Panc1 (cell line): ENCODE results near the gene OGN. TPM values are rescaled to one million over a fixed set of nuclear protein-coding genes. Genes with fewer than 3 reads are reported as not detected.

Source experiments
- ATAC-seq: fragments of 200-7000 bp; cut with Tn5 transposase; 2 replicates; pipeline ENCODE4 v1.9.1; 2020; ENCODE audit warnings: mild to moderate bottlenecking, moderate library complexity
- BruUV-seq: library from RNA; stranded (reverse); fragments of 400-500 nt; replicated peaks from 2 replicates; lab custom pipeline; 2021; lab: Mats Ljungman, UMichigan
- CTCF ChIA-PET: fragments of 300-600 bp; sonication (Branson Sonifier 250); formaldehyde crosslinking; loops from one replicate; lab custom pipeline; 2022; ENCODE audit warnings: antibody characterized with exemption; lab: Charles Lee
- POLR2A ChIA-PET: fragments of 300-600 bp; sonication (Branson Sonifier 250); formaldehyde crosslinking; loops from one replicate; lab custom pipeline; 2022; ENCODE audit warnings: antibody characterized with exemption; lab: Charles Lee
- DNase-seq: peaks from one replicate; pipeline ENCODE4 v3.0.0-alpha.2; 2010; ENCODE audit warnings: low read depth, low spot score
- H3K27ac ChIP-seq: 2 replicates; pipeline ENCODE4 v1.5.1; 2011; ENCODE audit warnings: mild to moderate bottlenecking, low read length, inconsistent platforms
- H3K27me3 ChIP-seq: fragments of 200-500 bp; sonication (Bioruptor generic); 2 replicates; pipeline ENCODE4 v1.6.0; 2014; ENCODE audit warnings: low read length, inconsistent platforms; ENCODE audit not compliant: control insufficient read depth, insufficient read depth
- H3K36me3 ChIP-seq: fragments of 200-500 bp; sonication (Bioruptor generic); 2 replicates; pipeline ENCODE4 v1.5.1; 2014; ENCODE audit warnings: inconsistent platforms, mild to moderate bottlenecking, low read length, moderate library complexity; ENCODE audit not compliant: control insufficient read depth, insufficient read depth
- H3K4me1 ChIP-seq: 2 replicates; pipeline ENCODE4 v1.5.1; 2011; ENCODE audit warnings: inconsistent platforms, mild to moderate bottlenecking, low read length, moderate library complexity; ENCODE audit not compliant: control insufficient read depth, insufficient read depth
- H3K4me3 ChIP-seq, 2 experiments: 2 replicates each; pipeline ENCODE4 v1.5.1; 2011 to 2012; ENCODE audit warnings: low read depth in 2 of 2, low read length in 2 of 2, mild to moderate bottlenecking in 2 of 2, inconsistent platforms in 1 of 2, moderate library complexity in 1 of 2
- H3K9me3 ChIP-seq: fragments of 200-500 bp; sonication (Bioruptor generic); 2 replicates; pipeline ENCODE4 v1.5.1; 2014; ENCODE audit warnings: low read depth, mild to moderate bottlenecking, inconsistent platforms, low read length, moderate library complexity; ENCODE audit not compliant: control insufficient read depth, insufficient read depth
- POLR2AphosphoS5 ChIP-seq: IDR thresholded peaks from 2 replicates; pipeline ENCODE4 v1.6.1; 2012; ENCODE audit warnings: mild to moderate bottlenecking, low read depth, low read length, moderate library complexity
- SIN3A ChIP-seq: IDR thresholded peaks from 2 replicates; pipeline ENCODE4 v1.6.1; 2012; ENCODE audit warnings: low read depth, mild to moderate bottlenecking, low read length, moderate library complexity, borderline replicate concordance; ENCODE audit not compliant: insufficient read depth
- TCF7L2 ChIP-seq: IDR thresholded peaks from 2 replicates; pipeline ENCODE4 v1.6.1; 2011; ENCODE audit warnings: mild to moderate bottlenecking, low read depth, low read length, inconsistent platforms
- in situ Hi-C: cut with HindIII; loops from 2 replicates; pipeline ENCODE4 v1.10.0; 2016; ENCODE audit warnings: low sequenced_read_pairs, low pct_unique_long_range_greater_than_20kb
- intact Hi-C: fragments of 100-400 bp; cut with micrococcal nuclease; formaldehyde crosslinking; loops from one replicate; pipeline ENCODE4 v1.10.0; 2022; ENCODE audit not compliant: unreplicated experiment
- total RNA-seq: library from RNA; stranded (reverse); gene quantifications from one replicate; pipeline ENCODE4 v1.2.1, GENCODE V29; 2021; ENCODE audit not compliant: unreplicated experiment
- TF ChIP-seq, protein P1 (sequence below), 2 experiments: IDR thresholded peaks; 2 replicates each; pipeline ENCODE4 v1.6.1; 2011 to 2012; ENCODE audit warnings: low read depth in 2 of 2, control low read depth in 1 of 2, low read length in 1 of 2, mild to moderate bottlenecking in 1 of 2, moderate library complexity in 1 of 2; ENCODE audit not compliant: insufficient read depth in 1 of 2
- TF ChIP-seq, protein P2 (sequence below): fragments of 450-650 bp; IDR thresholded peaks from 2 replicates; pipeline ENCODE4 v1.5.1; 2017; ENCODE audit warnings: mild to moderate bottlenecking

Gene OGN
- total RNA-seq, 1 experiment from 2014 or later, result 0.08 TPM

DNA sequence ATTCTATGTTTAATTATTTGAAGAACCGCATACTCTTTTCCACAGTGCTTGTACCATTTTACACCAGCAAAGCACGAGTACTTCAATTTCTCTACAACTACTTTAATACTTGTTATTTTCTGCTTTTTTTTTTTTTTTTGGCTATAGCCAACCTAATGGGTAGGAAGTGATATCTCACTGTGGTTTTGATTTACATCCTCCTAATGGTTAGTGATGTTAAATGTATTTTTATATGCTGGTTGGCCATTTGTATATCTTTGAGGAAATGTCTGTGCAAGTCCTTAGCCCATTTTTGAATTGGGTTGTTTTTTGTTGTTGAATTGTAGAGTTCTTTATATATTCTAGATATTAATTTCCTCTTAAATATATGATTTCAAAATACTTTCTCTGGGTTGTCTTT is 22.6 kb downstream of the OGN start:
- BruUV-seq, result no TSS peak
- TF ChIP-seq POLR2AphosphoS5 (no peak), TCF7L2 (no peak), SIN3A (no peak)
- TF ChIP-seq, protein P1, sequence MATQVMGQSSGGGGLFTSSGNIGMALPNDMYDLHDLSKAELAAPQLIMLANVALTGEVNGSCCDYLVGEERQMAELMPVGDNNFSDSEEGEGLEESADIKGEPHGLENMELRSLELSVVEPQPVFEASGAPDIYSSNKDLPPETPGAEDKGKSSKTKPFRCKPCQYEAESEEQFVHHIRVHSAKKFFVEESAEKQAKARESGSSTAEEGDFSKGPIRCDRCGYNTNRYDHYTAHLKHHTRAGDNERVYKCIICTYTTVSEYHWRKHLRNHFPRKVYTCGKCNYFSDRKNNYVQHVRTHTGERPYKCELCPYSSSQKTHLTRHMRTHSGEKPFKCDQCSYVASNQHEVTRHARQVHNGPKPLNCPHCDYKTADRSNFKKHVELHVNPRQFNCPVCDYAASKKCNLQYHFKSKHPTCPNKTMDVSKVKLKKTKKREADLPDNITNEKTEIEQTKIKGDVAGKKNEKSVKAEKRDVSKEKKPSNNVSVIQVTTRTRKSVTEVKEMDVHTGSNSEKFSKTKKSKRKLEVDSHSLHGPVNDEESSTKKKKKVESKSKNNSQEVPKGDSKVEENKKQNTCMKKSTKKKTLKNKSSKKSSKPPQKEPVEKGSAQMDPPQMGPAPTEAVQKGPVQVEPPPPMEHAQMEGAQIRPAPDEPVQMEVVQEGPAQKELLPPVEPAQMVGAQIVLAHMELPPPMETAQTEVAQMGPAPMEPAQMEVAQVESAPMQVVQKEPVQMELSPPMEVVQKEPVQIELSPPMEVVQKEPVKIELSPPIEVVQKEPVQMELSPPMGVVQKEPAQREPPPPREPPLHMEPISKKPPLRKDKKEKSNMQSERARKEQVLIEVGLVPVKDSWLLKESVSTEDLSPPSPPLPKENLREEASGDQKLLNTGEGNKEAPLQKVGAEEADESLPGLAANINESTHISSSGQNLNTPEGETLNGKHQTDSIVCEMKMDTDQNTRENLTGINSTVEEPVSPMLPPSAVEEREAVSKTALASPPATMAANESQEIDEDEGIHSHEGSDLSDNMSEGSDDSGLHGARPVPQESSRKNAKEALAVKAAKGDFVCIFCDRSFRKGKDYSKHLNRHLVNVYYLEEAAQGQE (IDR thresholded peaks at IDR 0.05; ENCODE audit: insufficient read depth in 1 of 2, low read depth in 2 of 2, low read length in 1 of 2), result no peak
- TF ChIP-seq, protein P2, sequence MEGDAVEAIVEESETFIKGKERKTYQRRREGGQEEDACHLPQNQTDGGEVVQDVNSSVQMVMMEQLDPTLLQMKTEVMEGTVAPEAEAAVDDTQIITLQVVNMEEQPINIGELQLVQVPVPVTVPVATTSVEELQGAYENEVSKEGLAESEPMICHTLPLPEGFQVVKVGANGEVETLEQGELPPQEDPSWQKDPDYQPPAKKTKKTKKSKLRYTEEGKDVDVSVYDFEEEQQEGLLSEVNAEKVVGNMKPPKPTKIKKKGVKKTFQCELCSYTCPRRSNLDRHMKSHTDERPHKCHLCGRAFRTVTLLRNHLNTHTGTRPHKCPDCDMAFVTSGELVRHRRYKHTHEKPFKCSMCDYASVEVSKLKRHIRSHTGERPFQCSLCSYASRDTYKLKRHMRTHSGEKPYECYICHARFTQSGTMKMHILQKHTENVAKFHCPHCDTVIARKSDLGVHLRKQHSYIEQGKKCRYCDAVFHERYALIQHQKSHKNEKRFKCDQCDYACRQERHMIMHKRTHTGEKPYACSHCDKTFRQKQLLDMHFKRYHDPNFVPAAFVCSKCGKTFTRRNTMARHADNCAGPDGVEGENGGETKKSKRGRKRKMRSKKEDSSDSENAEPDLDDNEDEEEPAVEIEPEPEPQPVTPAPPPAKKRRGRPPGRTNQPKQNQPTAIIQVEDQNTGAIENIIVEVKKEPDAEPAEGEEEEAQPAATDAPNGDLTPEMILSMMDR, result no peak
- intact Hi-C loops, result no loop called here
- no peak overlapping the region for H3K4me3 ChIP-seq
- no peaks in the 10 kb centered on the region for H3K36me3 ChIP-seq
- in situ Hi-C loops, result no loop called here
- no peaks in the 10 kb centered on the region for H3K4me1 ChIP-seq
- DNase-seq, result no peak
- no peak for ATAC-seq
- H3K27ac ChIP-seq, result no peak overlapping the region
- POLR2A ChIA-PET, result no interaction called here
- no peaks in the 10 kb centered on the region for H3K9me3 ChIP-seq
- no peaks in the 10 kb centered on the region for H3K27me3 ChIP-seq
- CTCF ChIA-PET, result no interaction called here

DNA sequence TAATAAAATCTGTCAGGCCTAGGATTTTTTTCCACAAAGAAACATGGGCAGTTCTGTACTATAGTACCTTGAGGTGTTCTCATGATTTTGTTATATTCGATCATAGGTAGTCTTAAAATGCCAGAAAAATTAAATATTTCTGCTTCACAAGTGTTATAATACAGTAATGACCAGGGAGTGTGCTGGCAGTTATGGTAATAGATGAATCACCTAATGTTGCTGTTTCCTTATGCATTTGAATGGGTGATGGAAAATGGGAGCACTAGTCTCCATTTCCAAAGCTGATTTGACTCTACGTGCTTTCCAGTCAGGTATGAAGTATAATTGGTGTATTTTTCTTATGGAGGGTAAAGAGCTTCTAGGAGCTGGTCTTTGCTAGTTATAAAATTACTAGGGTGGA is 23.8 kb downstream of the OGN start:
- POLR2A ChIA-PET, result no interaction called here
- Histone ChIP-seq H3K4me1 (no peaks in the 10 kb centered on the region), H3K27ac (no peak overlapping the region), H3K4me3 (no peak overlapping the region), H3K36me3 (no peaks in the 10 kb centered on the region), H3K9me3 (no peaks in the 10 kb centered on the region), H3K27me3 (no peaks in the 10 kb centered on the region)
- TF ChIP-seq POLR2AphosphoS5, result no peak
- TF ChIP-seq, protein P1 (IDR thresholded peaks at IDR 0.05; ENCODE audit: insufficient read depth in 1 of 2, low read depth in 2 of 2, low read length in 1 of 2), result no peak
- TF ChIP-seq, protein P2, result no peak
- no peak for TF ChIP-seq TCF7L2
- no peak for TF ChIP-seq SIN3A
- DNase-seq (no peak), ATAC-seq (no peak)
- CTCF ChIA-PET, result no interaction called here
- no TSS peak for BruUV-seq
- in situ Hi-C loops (no loop called here), intact Hi-C loops (no loop called here)
